AG08395 (cell line): ENCODE results near the gene CAPN11.
"Not testable (repeated sequence)": the region's sequence is repeated elsewhere in the genome, so short reads cannot be mapped to it uniquely, and the experiment has no call there.

Source experiments
- DNase-seq: peaks from one replicate; pipeline ENCODE4 v3.0.0; 2012; ENCODE audit warnings: mixed read lengths, low spot score

CAPN11 gene

DNA sequence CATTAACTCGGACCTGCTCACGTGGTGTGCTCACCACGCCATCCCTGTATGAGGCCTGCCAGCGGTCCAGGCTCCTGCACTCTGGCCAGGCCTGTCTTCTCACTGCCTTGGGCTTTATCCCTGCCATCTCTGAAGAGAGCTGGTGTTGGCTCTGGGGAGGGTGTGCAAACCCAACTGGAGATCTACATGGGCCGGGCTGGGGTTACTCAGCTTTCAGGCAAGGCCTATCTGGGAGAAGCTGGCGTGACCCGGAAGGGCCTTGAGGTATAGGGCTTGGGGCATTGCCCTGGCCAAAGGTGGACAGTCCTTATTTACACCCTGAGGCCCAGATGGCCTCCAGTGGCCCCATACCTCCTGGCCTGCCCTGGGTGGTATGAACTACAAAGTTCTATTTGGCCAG is 69.8 kb downstream of the CAPN11 start:
- no peak for DNase-seq

DNA sequence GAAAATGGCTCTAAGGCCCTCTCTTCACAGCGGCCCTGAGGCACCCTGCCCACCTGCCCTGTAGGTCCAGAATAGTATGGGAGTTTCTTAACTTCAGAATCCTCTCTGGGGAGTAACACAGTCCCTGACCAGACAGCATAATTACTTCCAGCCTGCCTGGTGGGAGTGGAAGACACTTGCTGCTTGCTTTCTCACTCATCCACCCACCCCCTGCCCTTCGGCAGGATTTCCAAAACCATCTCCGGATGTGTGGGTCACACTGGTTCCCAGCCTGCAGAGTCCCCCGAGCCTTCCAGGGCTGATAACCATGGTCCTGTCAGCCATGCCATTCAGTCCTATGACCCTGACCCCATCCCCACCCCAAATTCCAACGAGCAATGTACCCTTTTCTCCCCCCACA is 70.2 kb downstream of the CAPN11 start:
- no peak for DNase-seq

- DNase-seq = no peak
Measured at GRCh38 chr6:44229376-44230033, 70.9 kb downstream of the CAPN11 start.

DNA sequence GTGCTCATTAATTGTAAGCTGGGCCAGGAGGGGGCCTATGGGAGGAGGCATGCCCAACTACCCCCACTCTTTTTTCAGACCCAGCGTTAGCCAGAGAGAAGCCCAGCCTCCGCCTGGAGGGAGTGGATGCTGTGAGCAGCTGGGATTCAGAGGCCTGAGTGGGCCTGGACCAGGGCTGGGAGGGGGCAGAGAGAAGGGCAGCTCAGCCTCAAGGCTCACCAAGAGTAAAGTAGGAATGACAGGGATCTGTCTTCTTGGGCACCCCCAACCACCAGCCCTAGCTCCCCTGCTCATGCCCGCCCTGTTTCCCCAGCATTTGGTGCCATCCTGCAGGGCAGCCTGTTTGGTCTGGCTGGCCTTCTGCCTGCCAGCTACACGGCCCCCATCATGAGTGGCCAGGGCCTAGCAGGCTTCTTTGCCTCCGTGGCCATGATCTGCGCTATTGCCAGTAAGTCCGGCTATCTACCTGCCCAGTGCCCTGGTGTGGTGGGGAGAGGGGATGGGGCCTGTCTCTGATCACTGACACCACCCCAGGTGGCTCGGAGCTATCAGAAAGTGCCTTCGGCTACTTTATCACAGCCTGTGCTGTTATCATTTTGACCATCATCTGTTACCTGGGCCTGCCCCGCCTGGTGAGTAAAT is 71.5 kb downstream of the CAPN11 start:
- no peak for DNase-seq

GRCh38 chr6:44231426-44231825 is 72.8 kb downstream of the CAPN11 start:
- DNase-seq = not testable (repeated sequence)

DNA sequence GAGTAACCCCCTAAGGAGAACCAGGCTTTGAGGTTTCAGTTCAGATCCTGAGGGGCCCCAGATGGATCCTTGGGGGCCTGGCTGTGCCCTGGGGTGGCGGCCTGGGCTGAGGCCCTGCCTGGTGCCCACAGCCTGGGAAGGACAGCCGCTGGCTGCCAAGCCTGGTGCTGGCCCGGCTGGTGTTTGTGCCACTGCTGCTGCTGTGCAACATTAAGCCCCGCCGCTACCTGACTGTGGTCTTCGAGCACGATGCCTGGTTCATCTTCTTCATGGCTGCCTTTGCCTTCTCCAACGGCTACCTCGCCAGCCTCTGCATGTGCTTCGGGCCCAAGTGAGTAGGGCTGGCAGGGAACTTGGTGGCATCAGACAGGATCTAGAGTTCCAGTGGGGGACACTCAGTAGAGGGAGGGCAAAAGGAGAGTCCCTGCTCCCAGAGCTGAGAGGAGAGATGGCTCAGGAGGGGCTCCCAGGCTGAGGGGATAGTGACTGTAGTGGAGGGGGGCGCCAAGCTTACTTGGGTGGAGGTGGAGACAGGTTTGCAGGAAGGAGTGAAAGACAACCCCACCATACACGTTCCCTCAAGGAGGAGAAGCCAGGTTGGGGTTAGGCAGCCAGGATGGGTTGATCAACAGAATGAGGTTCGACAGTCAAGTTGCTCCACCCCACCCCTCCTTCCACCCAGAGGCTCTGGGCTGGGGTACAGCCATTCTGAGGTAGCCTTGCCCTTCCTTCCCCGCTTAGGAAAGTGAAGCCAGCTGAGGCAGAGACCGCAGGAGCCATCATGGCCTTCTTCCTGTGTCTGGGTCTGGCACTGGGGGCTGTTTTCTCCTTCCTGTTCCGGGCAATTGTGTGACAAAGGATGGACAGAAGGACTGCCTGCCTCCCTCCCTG is 74.3 kb downstream of the CAPN11 start:
- no peak for DNase-seq

DNA sequence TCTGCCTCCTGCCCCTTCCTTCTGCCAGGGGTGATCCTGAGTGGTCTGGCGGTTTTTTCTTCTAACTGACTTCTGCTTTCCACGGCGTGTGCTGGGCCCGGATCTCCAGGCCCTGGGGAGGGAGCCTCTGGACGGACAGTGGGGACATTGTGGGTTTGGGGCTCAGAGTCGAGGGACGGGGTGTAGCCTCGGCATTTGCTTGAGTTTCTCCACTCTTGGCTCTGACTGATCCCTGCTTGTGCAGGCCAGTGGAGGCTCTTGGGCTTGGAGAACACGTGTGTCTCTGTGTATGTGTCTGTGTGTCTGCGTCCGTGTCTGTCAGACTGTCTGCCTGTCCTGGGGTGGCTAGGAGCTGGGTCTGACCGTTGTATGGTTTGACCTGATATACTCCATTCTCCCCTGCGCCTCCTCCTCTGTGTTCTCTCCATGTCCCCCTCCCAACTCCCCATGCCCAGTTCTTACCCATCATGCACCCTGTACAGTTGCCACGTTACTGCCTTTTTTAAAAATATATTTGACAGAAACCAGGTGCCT is 75.0 kb downstream of the CAPN11 start:
- no peak for DNase-seq
